Activated naive CD4-positive, alpha-beta T cell treated with anti-CD3 and anti-CD28 coated beads, Interleukin-2, amount 50 U/mL, for 16 hours (primary cell): ENCODE measurements around the gene DICER1.
"Not testable (repeated sequence)": the region's sequence is repeated elsewhere in the genome, so short reads cannot be mapped to it uniquely, and the experiment has no call there.

ENCODE experiments used
- DNase-seq: peaks from one replicate; pipeline ENCODE4 v3.0.0-alpha.2; 2020

DICER1 gene

GRCh38 chr14:95157327-95158189 lies at the start of gene DICER1:
TSS of gene DICER1 (minus strand) at chr14:95157529. CDS start at chr14:95133458, 24,071 bp downstream.
- DNase-seq = peak; percentile 95

GRCh38 chr14:95206534-95206933 lies 49.2 kb upstream of the DICER1 start:
- no peak for DNase-seq

GRCh38 chr14:95204705-95205104 lies 47.4 kb upstream of the DICER1 start:
- no peak for DNase-seq

GRCh38 chr14:95201745-95202144 lies 44.4 kb upstream of the DICER1 start:
- DNase-seq = not testable (repeated sequence)

- no peak for DNase-seq
Measured at GRCh38 chr14:95200404-95200803, 43.1 kb upstream of the DICER1 start.

- no peak for DNase-seq
Measured at GRCh38 chr14:95199298-95199983, 42.1 kb upstream of the DICER1 start.

- DNase-seq = no peak
Measured at GRCh38 chr14:95198320-95198719, 41.0 kb upstream of the DICER1 start.

- DNase-seq = no peak
Measured at GRCh38 chr14:95197551-95197950, 40.2 kb upstream of the DICER1 start.

GRCh38 chr14:95196826-95197545 lies 39.7 kb upstream of the DICER1 start:
- no peak for DNase-seq

- no peak for DNase-seq
Measured at GRCh38 chr14:95196268-95196667, 38.9 kb upstream of the DICER1 start.

GRCh38 chr14:95195031-95195430 lies 37.7 kb upstream of the DICER1 start:
- DNase-seq = no peak

GRCh38 chr14:95193081-95193480 lies 35.8 kb upstream of the DICER1 start:
- DNase-seq = no peak

GRCh38 chr14:95192311-95192710 lies 35.0 kb upstream of the DICER1 start:
- DNase-seq = no peak

- no peak for DNase-seq
Measured at GRCh38 chr14:95191445-95192199, 34.3 kb upstream of the DICER1 start.

- DNase-seq = no peak
Measured at GRCh38 chr14:95190857-95191256, 33.5 kb upstream of the DICER1 start.

- DNase-seq = no peak
Measured at GRCh38 chr14:95190346-95190840, 33.1 kb upstream of the DICER1 start.

GRCh38 chr14:95189367-95190132 lies 32.2 kb upstream of the DICER1 start:
- DNase-seq = no peak

- no peak for DNase-seq
Measured at GRCh38 chr14:95188380-95188779, 31.1 kb upstream of the DICER1 start.

- DNase-seq = no peak
Measured at GRCh38 chr14:95185767-95186392, 28.6 kb upstream of the DICER1 start.

- DNase-seq = no peak
Measured at GRCh38 chr14:95185033-95185766, 27.9 kb upstream of the DICER1 start.

- no peak for DNase-seq
Measured at GRCh38 chr14:95184413-95184790, 27.1 kb upstream of the DICER1 start.
